ENCODE measurements around the gene TARBP1.

DNA sequence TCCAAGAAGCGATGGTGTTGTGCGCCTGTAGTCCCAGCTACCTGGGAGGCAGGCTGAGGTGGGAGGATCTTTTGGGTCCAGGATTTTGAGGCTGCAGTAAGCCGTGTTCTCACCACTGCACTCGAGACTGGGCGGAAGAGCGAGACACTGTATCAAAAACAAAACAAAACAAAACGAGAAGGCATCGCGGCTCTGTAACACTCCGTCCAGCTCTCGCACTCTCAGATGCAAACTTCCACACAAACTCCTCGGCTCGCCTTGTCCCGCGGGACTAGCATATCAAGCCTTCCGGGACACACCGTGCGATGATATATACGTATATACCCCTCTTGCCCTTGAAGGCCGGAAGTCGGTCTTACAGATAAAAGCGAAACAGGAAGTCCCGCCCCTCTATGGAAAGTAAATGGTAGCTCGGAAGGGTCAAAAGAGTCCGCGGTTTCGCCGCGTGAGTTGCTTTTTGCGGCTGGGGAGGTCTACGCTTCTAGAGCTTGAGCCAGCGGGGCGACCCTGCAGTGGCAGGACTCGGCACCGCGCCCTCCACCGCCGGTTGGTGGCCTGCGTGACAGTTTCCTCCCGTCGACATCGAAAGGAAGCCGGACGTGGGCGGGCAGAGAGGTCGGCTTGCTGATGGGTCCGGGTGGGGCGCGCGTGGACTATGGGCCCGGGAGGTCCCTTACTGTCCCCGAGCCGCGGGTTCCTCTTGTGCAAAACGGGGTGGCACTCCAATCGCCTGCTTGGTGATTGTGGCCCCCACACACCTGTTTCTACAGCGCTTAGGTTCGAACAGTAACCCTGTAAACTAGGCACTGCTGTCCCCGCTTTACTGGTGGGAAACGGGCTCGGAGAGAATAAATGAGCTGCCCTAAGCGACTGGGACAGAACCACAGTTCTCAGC lies 105.7 kb downstream of the TARBP1 start, which contains the start of gene COA6:
- TF ChIP-seq CTCF (IDR thresholded peaks at IDR 0.05; ENCODE audit: low read length) (no peak; the same call in 1 of the 2 replicates), EZH2 (IDR thresholded peaks at IDR 0.05; ENCODE audit: borderline replicate concordance, low read length) (no peak)
